Choroid plexus epithelial cell (primary cell): ENCODE measurements around the gene HLA-G.

ENCODE experiments used
- DNase-seq: peaks from one replicate; pipeline ENCODE4 v3.0.0-alpha.2; 2010; ENCODE audit warnings: low read depth
- H3K4me3 ChIP-seq: 2 replicates; pipeline ENCODE4 v1.5.1; 2011; ENCODE audit warnings: low read depth, mild to moderate bottlenecking, control low read depth, low read length, moderate library complexity
- TF ChIP-seq, protein P1 (sequence below): conservative IDR thresholded peaks from 2 replicates; pipeline ENCODE4 v1.5.1; 2011; ENCODE audit warnings: low read depth, mild to moderate bottlenecking, control low read depth, inconsistent platforms, low read length, moderate library complexity

Gene HLA-G

GRCh38 chr6:29847871-29848630 is 20.4 kb downstream of the HLA-G start:
- TF ChIP-seq, protein P1, sequence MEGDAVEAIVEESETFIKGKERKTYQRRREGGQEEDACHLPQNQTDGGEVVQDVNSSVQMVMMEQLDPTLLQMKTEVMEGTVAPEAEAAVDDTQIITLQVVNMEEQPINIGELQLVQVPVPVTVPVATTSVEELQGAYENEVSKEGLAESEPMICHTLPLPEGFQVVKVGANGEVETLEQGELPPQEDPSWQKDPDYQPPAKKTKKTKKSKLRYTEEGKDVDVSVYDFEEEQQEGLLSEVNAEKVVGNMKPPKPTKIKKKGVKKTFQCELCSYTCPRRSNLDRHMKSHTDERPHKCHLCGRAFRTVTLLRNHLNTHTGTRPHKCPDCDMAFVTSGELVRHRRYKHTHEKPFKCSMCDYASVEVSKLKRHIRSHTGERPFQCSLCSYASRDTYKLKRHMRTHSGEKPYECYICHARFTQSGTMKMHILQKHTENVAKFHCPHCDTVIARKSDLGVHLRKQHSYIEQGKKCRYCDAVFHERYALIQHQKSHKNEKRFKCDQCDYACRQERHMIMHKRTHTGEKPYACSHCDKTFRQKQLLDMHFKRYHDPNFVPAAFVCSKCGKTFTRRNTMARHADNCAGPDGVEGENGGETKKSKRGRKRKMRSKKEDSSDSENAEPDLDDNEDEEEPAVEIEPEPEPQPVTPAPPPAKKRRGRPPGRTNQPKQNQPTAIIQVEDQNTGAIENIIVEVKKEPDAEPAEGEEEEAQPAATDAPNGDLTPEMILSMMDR = peak; percentile 97
- DNase-seq = peak; percentile 75
- H3K4me3 ChIP-seq = no peak overlapping the region

DNA sequence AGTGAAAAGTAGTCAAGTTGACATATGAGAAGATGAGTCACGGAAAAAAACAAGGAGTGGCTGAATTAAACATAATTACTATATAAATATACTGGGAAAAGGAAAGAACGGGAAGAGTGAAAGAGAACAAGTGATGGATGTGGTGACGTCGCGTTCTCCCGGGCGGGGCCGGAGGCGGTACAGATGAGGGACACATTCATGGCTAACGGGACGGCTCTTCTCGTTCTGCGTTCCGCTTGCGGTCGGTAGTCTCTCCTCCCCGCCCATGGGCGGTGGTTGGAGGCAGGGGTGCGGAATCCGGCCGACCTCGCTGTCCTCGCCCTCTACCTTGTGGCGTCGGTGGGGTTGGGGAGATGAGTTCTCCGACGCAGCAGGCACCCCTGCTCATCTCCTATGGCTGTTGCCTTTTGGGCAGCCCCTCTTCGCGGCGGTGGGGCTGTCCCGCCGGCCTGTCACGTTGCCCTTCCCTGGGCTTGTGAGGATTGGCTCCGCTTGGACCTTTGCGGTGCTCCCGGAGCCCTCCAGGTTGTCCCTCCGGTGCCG is 22.5 kb downstream of the HLA-G start:
- no peak overlapping the region for H3K4me3 ChIP-seq
- no peak for DNase-seq
- TF ChIP-seq, protein P1 = no peak

GRCh38 chr6:29851190-29851589 is 23.6 kb downstream of the HLA-G start:
- no peak overlapping the region for H3K4me3 ChIP-seq
- TF ChIP-seq, protein P1 = no peak
- DNase-seq = no peak

GRCh38 chr6:29853245-29853644 is 25.6 kb downstream of the HLA-G start:
- TF ChIP-seq, protein P1 = peak; percentile 18
- peak; percentile 4 for DNase-seq
- no peak overlapping the region for H3K4me3 ChIP-seq

GRCh38 chr6:29858006-29858405 is 30.4 kb downstream of the HLA-G start:
- H3K4me3 ChIP-seq = no peak overlapping the region
- no peak for DNase-seq
- TF ChIP-seq, protein P1 = no peak

DNA sequence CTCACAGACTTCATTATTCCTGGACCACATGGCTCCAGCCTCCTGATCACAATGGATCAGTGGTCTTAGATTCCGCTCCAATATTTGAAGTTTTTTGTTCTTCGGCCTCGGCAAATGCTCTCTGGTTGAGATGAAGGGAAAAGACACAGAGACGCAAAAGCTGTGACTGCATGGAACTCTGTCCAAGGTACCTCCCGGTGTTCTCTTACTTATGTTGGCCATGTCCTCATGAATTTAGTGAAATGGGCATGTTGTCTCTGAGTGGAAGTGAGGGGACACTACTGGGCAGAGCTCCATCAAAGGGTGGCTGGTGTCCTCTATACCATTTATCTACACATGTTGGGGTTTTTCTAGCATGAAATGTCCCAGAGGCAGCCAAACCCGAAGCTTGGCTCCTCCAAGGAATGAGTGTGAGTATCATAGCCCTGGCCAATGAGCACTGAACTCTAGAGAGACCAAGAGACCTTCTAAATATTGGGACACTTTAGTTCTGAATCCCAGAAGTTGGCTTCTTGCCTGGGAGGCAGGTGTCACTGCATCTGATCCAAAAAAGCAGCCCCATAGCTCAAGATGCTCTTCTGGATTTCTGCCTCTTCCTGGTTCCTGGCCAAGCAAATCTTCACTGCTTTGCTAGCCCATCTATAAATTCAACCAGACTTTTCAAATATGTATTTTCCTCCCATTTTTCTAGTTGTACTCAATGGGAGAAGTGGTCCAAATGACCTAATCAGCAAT is 34.1 kb downstream of the HLA-G start:
- no peak overlapping the region for H3K4me3 ChIP-seq
- DNase-seq = no peak
- TF ChIP-seq, protein P1 = no peak
